GM18520 (cell line): ENCODE results near the gene LORICRIN.

ENCODE experiments used
- ATAC-seq: cut with Tn5 transposase; IDR thresholded peaks from one replicate; pipeline ENCODE4 v1.9.1; 2021; ENCODE audit not compliant: unreplicated experiment

The LORICRIN gene

GRCh38 chr1:153248176-153248879 is 11.2 kb upstream of the LORICRIN start:
- no peak for ATAC-seq

- no peak for ATAC-seq
These were observed 9.3 kb upstream of the LORICRIN start for GRCh38 chr1:153250166-153250565.

- no peak for ATAC-seq
These were observed 8.4 kb upstream of the LORICRIN start for GRCh38 chr1:153251087-153251486.

GRCh38 chr1:153251562-153251961 is 7.9 kb upstream of the LORICRIN start:
- ATAC-seq = no peak

- no peak for ATAC-seq
These were observed 7.5 kb upstream of the LORICRIN start for GRCh38 chr1:153251988-153252387.

- ATAC-seq = no peak
These were observed 6.4 kb upstream of the LORICRIN start for GRCh38 chr1:153253076-153253475.

GRCh38 chr1:153253693-153254092 is 5.8 kb upstream of the LORICRIN start:
- no peak for ATAC-seq

- ATAC-seq = no peak
These were observed 1.2 kb downstream of the LORICRIN start for GRCh38 chr1:153260585-153261280.

- no peak for ATAC-seq
These were observed 2.0 kb downstream of the LORICRIN start for GRCh38 chr1:153261281-153262069.

GRCh38 chr1:153262070-153262366 is 2.5 kb downstream of the LORICRIN start:
- ATAC-seq = no peak

- no peak for ATAC-seq
These were observed 3.1 kb downstream of the LORICRIN start for GRCh38 chr1:153262462-153263157.

GRCh38 chr1:153265457-153265856 is 6.0 kb downstream of the LORICRIN start:
- ATAC-seq = no peak

GRCh38 chr1:153271711-153272110 is 12.2 kb downstream of the LORICRIN start:
- ATAC-seq = no peak

- no peak for ATAC-seq
These were observed 12.7 kb downstream of the LORICRIN start for GRCh38 chr1:153272186-153272585.

- no peak for ATAC-seq
These were observed 18.4 kb downstream of the LORICRIN start for GRCh38 chr1:153277852-153278251.

GRCh38 chr1:153288634-153289275 is 29.3 kb downstream of the LORICRIN start:
- ATAC-seq = no peak

- peak; percentile 38 for ATAC-seq
These were observed 32.0 kb downstream of the LORICRIN start for GRCh38 chr1:153291514-153291913.

GRCh38 chr1:153292185-153292584 is 32.7 kb downstream of the LORICRIN start:
- no peak for ATAC-seq

- ATAC-seq = no peak
These were observed 33.4 kb downstream of the LORICRIN start for GRCh38 chr1:153292740-153293479.

GRCh38 chr1:153293480-153293775 is 33.9 kb downstream of the LORICRIN start:
- ATAC-seq = no peak
